Measurements from ENCODE around the gene CCL27.
"Not testable (repeated sequence)": the region's sequence is repeated elsewhere in the genome, so short reads cannot be mapped to it uniquely, and the experiment has no call there.

Gene CCL27

DNA sequence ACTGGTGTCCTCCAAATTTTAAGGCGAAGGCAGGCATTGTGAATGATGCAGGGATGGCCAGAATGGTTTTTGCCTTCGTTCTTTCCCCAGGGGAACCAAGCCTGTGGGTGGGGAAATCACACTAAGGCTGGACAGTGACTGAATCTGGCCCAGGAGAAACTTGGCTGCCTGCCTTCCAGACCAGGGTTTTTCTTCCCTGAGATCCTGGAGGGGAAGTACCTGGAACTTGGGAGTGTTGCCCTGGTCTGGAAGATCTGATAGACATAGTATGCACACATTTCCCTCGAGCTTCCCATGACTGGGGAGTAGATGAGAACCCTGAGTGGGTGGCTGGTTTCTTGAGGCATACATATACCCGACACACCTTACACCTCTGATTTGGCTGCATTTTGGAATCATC, 11.1 kb downstream of the CCL27 start:
- no peak for DNase-seq (ENCODE audit: low read depth in 2 of 2)

DNA sequence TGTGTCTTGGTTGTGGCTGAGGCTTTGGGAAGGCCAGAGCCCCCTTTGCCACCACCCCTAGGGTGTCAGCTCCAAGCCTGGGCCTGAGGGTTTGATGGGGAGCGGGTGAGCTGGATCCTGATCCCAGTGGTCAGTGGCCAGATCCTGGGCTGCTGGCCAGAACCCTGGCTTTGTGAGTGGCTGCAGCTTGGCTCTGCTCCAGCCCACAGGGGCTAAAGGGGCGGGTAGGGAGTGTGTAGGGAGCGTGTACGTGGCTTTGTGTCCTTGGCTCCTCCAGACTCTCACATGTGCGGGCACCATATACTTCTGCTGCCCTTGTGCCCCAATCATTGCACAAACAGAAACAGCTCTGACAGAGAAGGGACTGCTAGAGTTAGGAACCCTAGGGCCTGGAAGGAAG, 11.6 kb downstream of the CCL27 start:
- no peak for DNase-seq (ENCODE audit: low read depth in 2 of 2)

DNA sequence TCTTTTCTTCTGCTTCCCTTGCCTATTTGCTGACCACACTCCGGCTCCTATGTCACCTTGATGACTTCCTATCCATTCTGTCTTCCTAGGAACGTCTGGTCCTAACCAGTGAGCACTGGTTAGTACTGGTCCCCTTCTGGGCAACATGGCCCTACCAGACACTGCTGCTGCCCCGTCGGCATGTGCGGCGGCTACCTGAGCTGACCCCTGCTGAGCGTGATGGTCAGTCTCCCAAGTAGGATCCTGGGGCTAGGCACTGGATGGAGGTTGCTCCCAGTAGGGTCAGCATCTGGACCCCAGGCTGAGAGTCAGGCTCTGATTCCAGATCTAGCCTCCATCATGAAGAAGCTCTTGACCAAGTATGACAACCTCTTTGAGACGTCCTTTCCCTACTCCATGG, 13.8 kb downstream of the CCL27 start:
- DNase-seq (ENCODE audit: low read depth in 2 of 2): no peak

DNA sequence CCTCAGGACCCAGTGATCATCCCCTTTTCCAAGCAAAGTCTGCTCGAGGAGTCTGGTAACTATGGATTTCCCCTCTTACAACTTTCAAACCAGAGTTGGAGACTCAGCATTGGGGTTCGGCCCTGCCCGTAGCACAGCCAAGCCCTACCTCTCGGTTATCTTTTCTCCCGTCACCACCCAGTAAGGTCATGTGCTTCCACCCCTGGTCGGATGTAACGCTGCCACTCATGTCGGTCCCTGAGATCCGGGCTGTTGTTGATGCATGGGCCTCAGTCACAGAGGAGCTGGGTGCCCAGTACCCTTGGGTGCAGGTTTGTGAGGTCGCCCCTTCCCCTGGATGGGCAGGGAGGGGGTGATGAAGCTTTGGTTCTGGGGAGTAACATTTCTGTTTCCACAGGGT, 14.8 kb downstream of the CCL27 start:
- no peak for DNase-seq (ENCODE audit: low read depth in 2 of 2)

DNA sequence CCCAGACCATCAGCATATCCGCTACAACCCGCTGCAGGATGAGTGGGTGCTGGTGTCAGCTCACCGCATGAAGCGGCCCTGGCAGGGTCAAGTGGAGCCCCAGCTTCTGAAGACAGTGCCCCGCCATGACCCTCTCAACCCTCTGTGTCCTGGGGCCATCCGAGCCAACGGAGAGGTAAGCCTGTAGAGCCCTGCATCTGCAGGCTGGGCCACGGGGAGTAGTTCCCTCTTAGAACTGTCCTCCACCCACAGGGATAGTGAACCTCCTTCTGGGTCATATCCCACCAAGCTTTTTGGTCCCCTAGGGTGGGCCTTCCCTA, 15.4 kb downstream of the CCL27 start:
- no peak for DNase-seq (ENCODE audit: low read depth in 2 of 2)

GRCh38 chr9:34646211-34647083, 16.0 kb downstream of the CCL27 start, which contains the start of gene GALT:
GALT (plus strand) TSS chr9:34646675; CDS start chr9:34646705, 30 bp downstream.
- peak; percentile 94 to 95 for DNase-seq (ENCODE audit: low read depth in 2 of 2)

GRCh38 chr9:34644766-34645314, 17.6 kb downstream of the CCL27 start:
- no peak for DNase-seq (ENCODE audit: low read depth in 2 of 2)

- DNase-seq (ENCODE audit: low read depth in 2 of 2): no peak
Measured at GRCh38 chr9:34642679-34643078, 19.8 kb downstream of the CCL27 start.

DNA sequence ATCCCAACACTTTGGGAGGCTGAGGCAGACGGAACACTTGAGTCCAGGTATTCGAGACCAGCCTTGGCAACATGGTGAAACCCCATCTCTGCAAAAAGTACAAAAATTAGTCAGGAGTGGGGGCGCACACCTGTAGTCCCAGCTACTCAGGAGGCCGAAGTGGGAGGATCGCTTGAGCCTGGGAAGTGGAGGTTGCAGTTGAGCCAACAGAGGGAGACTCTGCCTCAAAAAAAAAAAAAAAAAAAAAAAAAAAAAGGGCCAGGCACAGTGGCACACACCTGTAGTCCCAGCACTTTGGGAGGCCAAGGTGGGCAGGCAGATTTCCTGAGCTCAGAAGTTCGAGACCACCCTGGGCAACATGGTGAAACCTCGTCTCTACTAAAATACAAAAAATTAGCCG, 23.1 kb downstream of the CCL27 start:
- DNase-seq (ENCODE audit: low read depth in 2 of 2): not testable (repeated sequence)

DNA sequence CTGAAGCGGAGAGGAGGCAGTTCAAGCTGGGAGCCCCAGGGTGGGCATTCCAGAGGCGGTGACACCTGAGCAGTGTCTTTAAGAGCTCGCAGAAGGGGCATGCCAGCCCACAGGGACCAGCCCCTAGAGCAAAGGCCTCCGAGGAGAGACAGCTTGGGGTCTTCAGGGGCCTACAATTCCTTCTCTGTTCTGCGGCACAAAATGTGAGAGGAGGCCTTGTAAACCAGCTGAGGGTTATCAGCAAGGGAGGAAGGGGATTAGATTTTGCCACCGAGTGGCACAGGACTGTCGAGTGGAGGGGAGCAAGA, 24.4 kb downstream of the CCL27 start:
- no peak for DNase-seq (ENCODE audit: low read depth in 2 of 2)

DNA sequence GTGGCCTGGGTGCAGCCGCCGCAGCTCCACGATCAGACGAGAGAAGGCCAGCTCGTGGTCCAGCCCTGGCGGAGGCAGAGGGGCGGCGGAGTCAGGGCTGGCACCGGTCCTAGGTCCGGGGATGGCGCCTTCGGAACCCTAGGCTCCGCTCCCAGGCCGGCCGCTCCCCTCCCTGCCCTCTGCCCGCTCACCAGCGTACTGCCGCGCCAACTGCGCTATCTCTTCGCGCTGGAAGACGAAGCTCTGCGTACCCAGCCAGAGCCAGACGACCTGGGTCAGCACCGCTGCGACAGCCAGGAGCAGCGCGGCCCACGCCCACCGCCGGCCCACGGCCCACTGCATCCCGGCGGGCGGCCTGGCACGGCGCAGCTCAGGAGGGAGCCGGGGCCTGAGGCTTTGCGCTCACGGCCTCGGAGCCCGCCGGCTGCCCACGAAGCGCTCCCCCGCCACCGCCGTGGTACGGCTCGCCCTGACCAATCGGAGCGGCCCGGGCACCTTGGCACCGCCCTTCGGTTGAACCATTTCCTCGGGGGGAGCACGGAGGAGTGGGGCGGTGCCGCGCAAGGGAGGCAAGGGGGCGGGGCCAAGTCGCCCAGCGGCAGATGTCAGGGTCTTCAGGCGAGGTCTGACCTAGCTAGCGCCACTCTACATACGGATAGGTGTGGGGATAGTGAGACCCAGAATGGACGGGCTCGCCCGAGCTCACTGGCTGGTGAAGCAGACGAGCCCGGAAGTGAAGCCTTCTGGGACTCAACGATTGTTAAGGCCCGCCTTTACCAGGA, 24.9 kb downstream of the CCL27 start, which contains the start of gene SIGMAR1:
Gene SIGMAR1 (minus strand): TSS at position 432 of the 782 bp plus-strand sequence. CDS start 90 bp downstream, at position 342.
- DNase-seq (ENCODE audit: low read depth in 2 of 2): peak; percentile 87 to 91

GRCh38 chr9:34636791-34637355, 25.6 kb downstream of the CCL27 start:
- DNase-seq (ENCODE audit: low read depth in 2 of 2): no peak

- no peak for DNase-seq (ENCODE audit: low read depth in 2 of 2)
Measured at GRCh38 chr9:34635556-34635955, 26.9 kb downstream of the CCL27 start.

DNA sequence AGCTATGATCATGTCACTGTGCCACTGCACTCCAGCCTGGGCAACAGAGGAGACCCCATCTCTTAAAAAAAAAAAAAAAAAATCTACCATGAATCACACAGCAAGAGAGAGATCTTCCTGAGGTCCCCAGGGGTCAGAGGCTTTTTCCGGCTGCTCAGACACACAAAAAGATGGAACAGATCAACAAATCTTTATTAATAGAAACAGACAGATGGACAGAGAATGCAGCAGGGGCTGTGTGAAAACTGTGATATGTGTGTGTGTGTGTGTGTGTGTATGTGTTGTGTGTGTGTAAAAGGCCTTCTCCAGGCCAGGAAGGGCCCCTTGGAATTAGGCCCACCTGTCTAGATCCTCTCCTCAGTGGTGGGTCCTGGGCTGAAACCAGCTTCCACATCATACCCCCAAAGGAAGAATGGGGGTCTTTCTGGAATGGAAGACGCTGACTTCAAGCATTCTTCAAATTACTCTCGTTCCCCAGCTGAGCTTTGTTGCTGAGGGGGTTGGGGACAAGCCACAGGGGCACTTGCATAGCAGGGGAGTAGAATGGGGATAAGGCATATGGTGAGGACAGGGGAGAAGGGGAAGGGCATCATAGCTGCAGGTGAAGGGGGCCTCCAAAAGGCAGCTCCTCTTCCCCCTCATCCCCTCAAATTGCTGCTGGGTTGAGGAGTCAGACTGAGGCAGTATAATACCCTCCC, 27.8 kb downstream of the CCL27 start:
- no peak for DNase-seq (ENCODE audit: low read depth in 2 of 2)

- peak in 1 of 2 donors; percentile 57 for DNase-seq (ENCODE audit: low read depth in 2 of 2)
Measured at GRCh38 chr9:34633851-34634550, 28.5 kb downstream of the CCL27 start.

GRCh38 chr9:34633166-34633565, 29.3 kb downstream of the CCL27 start:
- DNase-seq (ENCODE audit: low read depth in 2 of 2): no peak

- DNase-seq (ENCODE audit: low read depth in 2 of 2): no peak
Measured at GRCh38 chr9:34630402-34631154, 31.9 kb downstream of the CCL27 start.

GRCh38 chr9:34629491-34629808, 33.0 kb downstream of the CCL27 start:
- no peak for DNase-seq (ENCODE audit: low read depth in 2 of 2)

- peak in 1 of 2 donors; percentile 45 for DNase-seq (ENCODE audit: low read depth in 2 of 2)
Measured at GRCh38 chr9:34628656-34629490, 33.6 kb downstream of the CCL27 start, which contains the start of gene ARID3C. ARID3C (minus strand) TSS chr9:34629066; CDS start chr9:34628014, 1,052 bp downstream.

All from stimulated activated CD8-positive, alpha-beta memory T cell treated with anti-CD3 and anti-CD28 coated beads, Interleukin-7, amount 100 ng/mL, for 4 hours (primary cell).